Activated CD8-positive, alpha-beta memory T cell treated with anti-CD3 and anti-CD28 coated beads, Interleukin-2, amount 10 ng/mL, durations not matched to agents 7 days and 5 days (primary cell): Measurements from ENCODE around the gene CHCHD1. TPM values are rescaled to one million over a fixed set of nuclear protein-coding genes. Genes with fewer than 3 reads are reported as not detected.
"Not testable (repeated sequence)": the region's sequence is repeated elsewhere in the genome, so short reads cannot be mapped to it uniquely, and the experiment has no call there.

Experiments
- ATAC-seq: fragments of 150-1000 bp; cut with Tn5 transposase; one replicate; pipeline ENCODE4 v1.10.0; 2021; ENCODE audit warnings: moderate library complexity
- CTCF ChIA-PET: fragments of 350-600 bp; sonication (Branson Sonifier 250); formaldehyde crosslinking; loops from one replicate; lab custom pipeline; 2021; ENCODE audit warnings: antibody characterized with exemption; lab: Charles Lee
- DNase-seq: peaks from one replicate; pipeline ENCODE4 v3.0.0-alpha.2; 2020
- H3K27ac Mint-ChIP-seq: one replicate; pipeline ENCODE4 v1.8.0; 2021; ENCODE audit warnings: mild to moderate bottlenecking, mixed read lengths
- H3K27me3 Mint-ChIP-seq: one replicate; pipeline ENCODE4 v1.8.0; 2021; ENCODE audit warnings: mixed read lengths
- H3K36me3 Mint-ChIP-seq: one replicate; pipeline ENCODE4 v1.8.0; 2021; ENCODE audit warnings: mild to moderate bottlenecking, mixed read lengths
- H3K4me1 Mint-ChIP-seq: one replicate; pipeline ENCODE4 v1.8.0; 2021; ENCODE audit warnings: mixed read lengths
- H3K4me3 Mint-ChIP-seq: one replicate; pipeline ENCODE4 v1.8.0; 2021; ENCODE audit warnings: mild to moderate bottlenecking, moderate library complexity, mixed read lengths
- H3K9me3 Mint-ChIP-seq: one replicate; pipeline ENCODE4 v1.8.0; 2022; ENCODE audit warnings: low read depth, mixed read lengths
- total RNA-seq, 2 experiments: library from RNA; stranded (reverse); gene quantifications; one replicate each; pipeline ENCODE4 v1.2.3, GENCODE V29; 2021

The CHCHD1 gene
- total RNA-seq: 10 to 100 TPM; 29.0 to 36.2 TPM

DNA sequence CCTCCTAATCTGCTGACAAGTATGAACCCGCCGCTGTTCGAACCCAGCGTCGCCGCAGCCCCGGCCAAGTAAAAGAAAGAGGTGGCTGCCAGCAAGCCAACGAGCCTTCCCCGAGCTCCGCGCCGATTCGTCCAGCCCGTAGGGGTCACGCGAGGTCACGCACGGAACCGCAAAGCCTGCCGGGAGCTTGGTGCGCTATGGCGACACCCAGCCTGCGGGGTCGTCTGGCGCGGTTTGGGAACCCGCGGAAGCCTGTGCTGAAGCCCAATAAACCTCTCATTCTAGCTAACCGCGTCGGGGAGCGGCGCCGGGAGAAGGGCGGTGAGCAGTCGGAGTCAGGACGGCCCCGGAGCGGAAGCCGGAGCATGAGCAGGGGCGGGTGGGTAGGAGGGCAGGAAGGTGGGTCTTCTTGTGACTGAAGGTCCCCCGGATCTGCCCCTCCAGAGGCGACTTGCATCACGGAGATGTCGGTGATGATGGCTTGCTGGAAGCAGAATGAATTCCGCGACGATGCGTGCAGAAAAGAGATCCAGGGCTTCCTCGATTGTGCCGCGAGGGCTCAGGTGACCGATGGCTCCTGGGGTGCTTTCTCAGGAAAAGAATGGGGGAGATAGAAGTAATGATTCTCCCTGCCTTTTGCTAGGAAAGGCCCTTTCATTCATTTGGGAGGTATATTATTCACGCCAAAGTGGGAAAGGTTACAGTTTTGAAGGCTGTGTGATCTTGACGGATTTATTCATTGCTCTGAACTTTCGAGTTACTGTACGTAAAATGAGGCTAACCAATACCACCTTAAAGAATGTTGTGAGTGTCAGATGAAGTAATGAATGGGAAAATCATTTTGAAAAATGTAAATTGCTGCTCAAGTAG is at the start of gene CHCHD1:
Gene CHCHD1 (plus strand): TSS at position 170 of the 870 bp plus-strand sequence. CDS start 28 bp downstream, at position 198.
- Mint-ChIP-seq H3K36me3 (peaks cover 16% of the 10 kb centered on the region), H3K27me3 (no peaks in the 10 kb centered on the region), H3K4me3 (peak within 1 kb of the TSS; percentile 87), H3K27ac (peak within 1 kb of the TSS; percentile 97), H3K9me3 (no peaks in the 10 kb centered on the region), H3K4me1 (peaks cover 51% of the 10 kb centered on the region)
- ATAC-seq: peak; percentile 73
- CTCF ChIA-PET: interaction anchor here (0.6 to 4.6 kb wide), 6 partner anchors 10 to 139 kb away, joined by 3 to 39 read pairs (median 4); partner anchors contain the start of gene SEC24C
- peak; percentile 96 for DNase-seq

DNA sequence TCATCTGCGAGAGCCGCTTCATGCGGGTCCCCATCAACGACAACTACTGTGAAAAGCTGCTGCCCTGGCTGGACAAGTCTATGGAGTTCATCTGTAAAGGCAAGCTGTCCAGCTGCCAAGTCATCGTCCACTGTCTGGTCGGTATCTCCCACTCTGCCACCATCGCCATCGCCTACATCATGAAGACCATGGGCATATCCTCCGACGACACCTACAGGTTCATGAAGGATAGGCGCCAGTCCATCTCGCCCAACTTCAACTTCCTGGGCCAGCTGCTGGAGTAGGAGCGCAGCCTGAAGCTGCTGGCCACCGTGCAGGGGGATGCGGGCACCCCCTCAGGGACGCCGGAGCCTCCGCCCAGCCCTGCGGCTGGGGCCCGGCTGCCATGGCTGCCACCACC is 49.4 kb upstream of the CHCHD1 start:
- Mint-ChIP-seq H3K4me1 (peaks cover 15% of the 10 kb centered on the region), H3K27me3 (no peaks in the 10 kb centered on the region), H3K36me3 (peaks cover 10% of the 10 kb centered on the region), H3K4me3 (peak overlapping the region; percentile 23), H3K27ac (peak overlapping the region; percentile 50), H3K9me3 (no peaks in the 10 kb centered on the region)
- CTCF ChIA-PET: interaction anchor here (3.2 kb wide), 1 partner anchor 12 kb away, joined by 18 read pairs; the partner anchor contains the start of gene SEC24C
- DNase-seq (no peak), ATAC-seq (no peak)

DNA sequence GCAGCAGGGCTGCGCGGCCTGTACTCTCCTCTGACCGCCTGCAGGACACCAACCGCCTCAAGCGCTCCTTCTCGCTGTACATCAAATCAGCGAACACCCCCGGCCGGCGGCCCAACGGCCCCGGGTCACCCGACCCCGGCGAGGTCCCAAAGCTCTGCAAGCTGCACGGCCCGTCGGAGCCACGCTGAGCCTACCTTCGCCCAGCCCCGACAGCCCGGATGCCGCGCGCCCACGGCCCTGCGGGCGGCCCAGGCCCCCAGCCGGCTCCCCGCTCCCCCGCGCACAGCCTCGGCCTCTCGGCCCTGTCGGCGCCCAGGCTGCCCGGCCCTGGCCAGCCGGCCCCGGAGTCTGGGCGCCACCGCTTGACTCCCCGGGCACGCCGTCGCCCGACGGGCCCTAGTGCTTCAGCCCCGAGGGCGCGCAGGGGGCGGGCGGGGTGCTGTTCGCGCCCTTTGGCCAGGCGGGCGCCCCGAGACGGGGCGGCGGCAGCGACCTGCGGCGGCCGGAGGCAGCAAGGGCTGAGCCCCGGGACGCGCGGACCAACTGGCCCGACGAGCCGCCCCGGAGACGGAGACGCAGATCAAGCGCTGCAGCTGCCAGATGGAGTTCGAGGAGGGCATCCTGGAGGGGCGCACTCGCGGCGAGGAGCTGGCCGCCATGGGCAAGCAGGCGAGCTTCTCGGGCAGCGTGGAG is 48.8 kb upstream of the CHCHD1 start:
- CTCF ChIA-PET: interaction anchor here (1.2 kb wide), 1 partner anchor 9 kb away, joined by 4 read pairs; no protein-coding TSS in a partner anchor
- H3K4me1 Mint-ChIP-seq: peaks cover 12% of the 10 kb centered on the region
- DNase-seq: no peak
- no peak for ATAC-seq
- no peaks in the 10 kb centered on the region for H3K9me3 Mint-ChIP-seq
- H3K36me3 Mint-ChIP-seq: peaks cover 8% of the 10 kb centered on the region
- H3K4me3 Mint-ChIP-seq: no peak overlapping the region
- H3K27me3 Mint-ChIP-seq: no peaks in the 10 kb centered on the region
- H3K27ac Mint-ChIP-seq: no peak overlapping the region

DNA sequence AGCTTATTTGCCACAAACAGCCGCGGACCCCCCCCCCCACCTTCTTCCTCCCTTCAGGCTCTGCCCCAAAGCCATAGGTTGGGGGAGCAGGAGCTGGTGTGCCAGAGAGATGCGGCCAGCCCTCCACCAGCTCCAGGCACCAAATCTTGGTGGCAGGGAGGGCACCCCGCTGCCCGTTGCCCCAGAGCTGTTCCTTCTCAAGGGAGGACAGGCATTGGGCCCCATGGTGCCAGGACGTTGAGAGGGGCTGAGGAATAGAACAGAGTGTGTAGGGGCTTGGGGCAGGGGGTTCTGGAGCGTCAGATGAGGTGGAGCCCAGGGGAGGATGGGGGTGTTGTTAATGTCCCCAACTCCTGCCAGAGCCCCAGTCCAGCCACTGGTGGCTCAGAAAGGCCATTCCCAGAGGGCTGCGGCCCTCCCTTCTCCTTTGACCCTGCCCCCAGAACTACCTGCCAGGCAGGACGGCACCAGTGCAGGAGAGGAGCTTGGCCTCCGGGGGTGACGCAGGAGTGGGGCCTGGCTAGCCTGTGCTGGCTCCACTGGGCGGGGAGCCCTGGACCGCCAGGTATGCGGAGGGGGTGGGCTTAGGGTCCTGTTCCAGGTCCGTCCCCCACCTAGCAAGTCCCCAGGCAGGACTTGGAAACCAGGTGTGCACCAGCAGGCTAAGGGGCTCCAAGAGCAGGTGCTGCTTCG is 47.7 kb upstream of the CHCHD1 start:
- Mint-ChIP-seq H3K27ac (no peak overlapping the region), H3K27me3 (no peaks in the 10 kb centered on the region), H3K4me1 (peaks cover 11% of the 10 kb centered on the region), H3K9me3 (no peaks in the 10 kb centered on the region), H3K4me3 (no peak overlapping the region), H3K36me3 (peaks cover 8% of the 10 kb centered on the region)
- DNase-seq (no peak), ATAC-seq (no peak)
- CTCF ChIA-PET: interaction anchor here (1.1 to 1.2 kb wide), 2 partner anchors 8 to 10 kb away, joined by 4 read pairs; partner anchors contain the start of gene SEC24C

DNA sequence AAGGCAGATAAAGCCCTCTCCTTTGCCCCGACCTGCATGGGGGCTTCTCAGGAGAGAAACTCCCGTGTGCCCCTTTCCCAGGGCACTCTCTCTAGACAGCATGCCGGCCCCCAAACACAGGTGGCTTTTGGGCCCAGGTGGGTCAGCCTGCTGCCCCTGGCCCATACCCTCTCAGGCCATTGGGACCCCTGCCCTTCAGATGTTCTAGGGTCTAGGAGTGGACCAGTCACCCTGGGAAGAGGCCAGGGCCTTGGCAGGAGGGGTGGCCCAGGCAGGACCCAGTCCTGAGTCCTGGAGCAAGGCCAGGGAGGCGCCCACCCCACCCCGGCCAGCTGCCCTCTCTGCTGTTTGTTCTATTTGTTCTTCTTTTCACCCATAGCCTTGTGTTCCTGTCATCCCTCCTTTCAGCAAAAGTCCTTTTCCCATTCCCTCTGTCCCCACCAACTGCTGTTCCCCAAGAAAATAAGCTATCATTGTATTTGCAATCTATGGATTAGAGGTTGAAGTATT is 47.0 kb upstream of the CHCHD1 start:
- no peak for ATAC-seq
- CTCF ChIA-PET: interaction anchor here (1.0 to 1.1 kb wide), 2 partner anchors 9 kb away, joined by 4 read pairs; partner anchors contain the start of gene SEC24C

DNA sequence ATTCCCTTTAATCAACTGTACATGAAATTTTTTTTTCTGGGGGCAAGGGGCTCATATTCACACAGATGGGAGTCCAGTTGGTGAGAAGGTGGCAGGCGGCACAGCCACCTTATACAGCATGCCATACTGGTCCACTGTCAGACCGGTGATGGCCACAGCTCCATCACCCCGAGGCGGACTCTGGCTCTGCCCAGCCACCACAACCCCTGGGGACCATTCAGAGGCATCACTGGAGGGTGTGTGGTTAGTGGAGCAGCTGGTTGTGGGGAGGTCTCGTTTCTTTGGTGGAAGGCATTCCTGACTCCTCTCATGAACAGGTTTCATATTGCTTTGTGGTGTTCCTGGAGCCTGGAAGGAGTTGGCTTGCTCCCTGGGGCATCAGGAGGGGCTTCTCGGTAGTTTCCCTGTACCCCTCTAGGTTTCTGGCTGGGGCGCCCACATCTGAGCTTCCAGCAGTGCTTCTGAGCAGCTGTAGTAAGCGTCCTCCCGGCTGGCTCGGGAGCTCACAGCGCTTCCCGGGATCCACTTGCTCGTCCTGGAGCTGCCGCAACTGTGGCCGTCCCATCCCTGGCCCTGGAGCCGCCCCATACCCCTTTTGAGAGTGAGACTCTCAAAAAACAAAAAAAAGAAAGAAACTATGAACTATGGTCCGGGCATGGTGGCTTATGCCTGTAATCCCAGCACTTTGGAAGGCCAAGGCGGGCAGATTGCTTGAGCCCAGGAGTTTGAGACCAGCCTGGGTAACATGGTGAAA is 41.2 kb upstream of the CHCHD1 start:
- H3K36me3 Mint-ChIP-seq, H3K27ac Mint-ChIP-seq, DNase-seq, CTCF ChIA-PET, H3K27me3 Mint-ChIP-seq, ATAC-seq, H3K4me3 Mint-ChIP-seq, H3K9me3 Mint-ChIP-seq: not testable (repeated sequence)
- H3K4me1 Mint-ChIP-seq: peaks cover 26% of the 10 kb centered on the region

More for the DNA sequence above, 47.0 kb upstream of the CHCHD1 start:
- H3K4me3 Mint-ChIP-seq: no peak overlapping the region
- peaks cover 6% of the 10 kb centered on the region for H3K36me3 Mint-ChIP-seq
- H3K9me3 Mint-ChIP-seq: no peaks in the 10 kb centered on the region
- DNase-seq: no peak
- H3K4me1 Mint-ChIP-seq: peaks cover 7% of the 10 kb centered on the region
- H3K27ac Mint-ChIP-seq: no peak overlapping the region
- H3K27me3 Mint-ChIP-seq: no peaks in the 10 kb centered on the region

DNA sequence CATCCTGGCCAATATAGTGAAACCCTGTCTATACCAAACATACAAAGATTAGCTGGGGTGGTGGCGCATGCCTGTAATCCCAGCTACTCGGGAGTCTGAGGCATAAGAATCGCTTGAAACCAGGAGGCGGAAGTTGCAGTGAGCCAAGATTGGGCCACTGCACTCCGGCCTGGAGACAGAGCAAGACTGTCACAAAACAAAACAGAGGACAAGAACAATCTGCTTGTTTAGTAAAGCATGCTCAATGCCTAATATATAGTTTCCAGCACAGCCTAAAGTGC is 39.5 kb upstream of the CHCHD1 start:
- no peak for ATAC-seq
- peaks cover 36% of the 10 kb centered on the region for H3K4me1 Mint-ChIP-seq
- no peaks in the 10 kb centered on the region for H3K27me3 Mint-ChIP-seq
- no peak for DNase-seq
- H3K4me3 Mint-ChIP-seq: no peak overlapping the region
- H3K9me3 Mint-ChIP-seq: no peaks in the 10 kb centered on the region
- peak overlapping the region; percentile 100 for H3K27ac Mint-ChIP-seq
- peaks cover 12% of the 10 kb centered on the region for H3K36me3 Mint-ChIP-seq
- CTCF ChIA-PET: interaction anchor here (1.2 to 4.4 kb wide), 2 partner anchors 8 to 12 kb away, joined by 4 to 18 read pairs; no protein-coding TSS in a partner anchor

DNA sequence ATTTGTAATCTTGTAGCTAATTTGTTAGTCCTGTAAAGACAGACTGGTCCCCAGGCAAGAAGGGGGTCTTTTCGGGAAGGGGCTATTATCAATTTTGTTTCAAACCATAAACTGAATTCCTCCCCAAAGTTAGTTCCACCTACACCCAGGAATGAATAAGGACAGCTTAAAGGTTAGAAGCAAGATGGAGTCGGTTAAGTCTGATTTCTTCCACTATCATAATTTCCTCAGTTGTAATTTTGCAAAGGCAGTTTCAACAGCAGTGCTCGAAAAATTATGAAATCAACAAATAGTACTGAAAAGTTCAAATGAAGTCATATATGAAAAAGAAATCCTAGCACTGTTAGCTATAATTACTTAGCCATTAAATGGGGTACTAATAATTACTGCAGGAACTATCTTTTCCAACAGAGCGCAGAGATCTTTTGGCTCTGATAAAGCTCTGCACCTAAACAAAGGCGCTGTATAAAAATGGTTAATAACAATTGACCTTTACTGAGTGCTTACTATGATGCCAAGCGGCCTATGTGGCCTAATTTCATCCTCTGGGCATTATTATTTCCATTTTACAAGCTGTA is 38.4 kb upstream of the CHCHD1 start:
- Mint-ChIP-seq H3K36me3 (peaks cover 15% of the 10 kb centered on the region), H3K27me3 (no peaks in the 10 kb centered on the region), H3K4me1 (peaks cover 36% of the 10 kb centered on the region), H3K9me3 (no peaks in the 10 kb centered on the region), H3K4me3 (peak overlapping the region; percentile 99), H3K27ac (peak overlapping the region; percentile 100)
- ATAC-seq (no peak), DNase-seq (no peak)
- CTCF ChIA-PET: interaction anchor here (0.6 to 4.4 kb wide), 9 partner anchors 8 to 38 kb away, joined by 3 to 18 read pairs (median 3); partner anchors contain the start of gene CHCHD1

DNA sequence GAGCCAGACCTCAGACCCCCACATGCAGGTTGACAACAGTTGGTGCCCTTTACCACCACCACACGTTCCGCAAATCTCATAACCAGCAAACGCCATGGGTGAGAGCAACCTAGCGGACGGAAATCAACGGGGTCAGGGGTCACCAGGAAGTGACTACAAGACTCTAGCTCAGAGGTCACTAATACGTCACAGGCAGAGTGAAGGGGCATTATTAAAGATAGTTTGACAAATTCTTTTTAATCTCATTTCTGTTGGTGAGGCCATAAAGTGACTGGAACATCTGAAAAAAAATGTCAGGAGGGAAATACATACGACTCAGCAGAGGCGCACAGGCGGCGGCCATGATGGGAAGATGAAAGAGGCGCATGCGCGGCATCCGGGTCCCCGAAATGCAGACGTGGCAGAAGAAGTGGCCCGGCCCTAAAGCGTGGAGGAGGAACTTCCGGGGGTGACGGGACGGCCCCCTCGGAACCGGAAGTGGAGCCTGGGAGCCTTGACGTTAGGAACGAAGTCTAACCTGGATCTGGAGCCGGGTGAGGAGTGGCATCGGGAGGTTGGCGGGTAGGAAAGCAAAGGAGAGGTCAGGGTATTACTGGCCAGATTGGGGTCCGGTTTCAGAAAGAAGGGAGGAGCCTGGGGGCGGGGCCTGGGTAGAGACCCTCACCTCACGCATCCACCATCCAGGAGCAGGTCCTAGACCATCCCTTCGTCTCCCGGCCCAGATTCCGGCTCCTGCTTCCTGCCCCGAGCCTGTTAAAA is 37.8 kb upstream of the CHCHD1 start, which contains the start of gene SEC24C:
Gene SEC24C (plus strand): TSS at position 468 of the 759 bp plus-strand sequence. CDS start 2,461 bp downstream, outside the sequence.
- peak; percentile 95 for ATAC-seq
- Mint-ChIP-seq H3K27me3 (no peaks in the 10 kb centered on the region), H3K9me3 (no peaks in the 10 kb centered on the region), H3K27ac (peak within 1 kb of the TSS; percentile 100), H3K4me1 (peaks cover 40% of the 10 kb centered on the region), H3K4me3 (peak within 1 kb of the TSS; percentile 99), H3K36me3 (peaks cover 18% of the 10 kb centered on the region)
- CTCF ChIA-PET: interaction anchor here (0.7 to 4.4 kb wide), 13 partner anchors 9 to 38 kb away, joined by 3 to 18 read pairs (median 4); partner anchors contain the start of gene CHCHD1
- peak; percentile 98 for DNase-seq

DNA sequence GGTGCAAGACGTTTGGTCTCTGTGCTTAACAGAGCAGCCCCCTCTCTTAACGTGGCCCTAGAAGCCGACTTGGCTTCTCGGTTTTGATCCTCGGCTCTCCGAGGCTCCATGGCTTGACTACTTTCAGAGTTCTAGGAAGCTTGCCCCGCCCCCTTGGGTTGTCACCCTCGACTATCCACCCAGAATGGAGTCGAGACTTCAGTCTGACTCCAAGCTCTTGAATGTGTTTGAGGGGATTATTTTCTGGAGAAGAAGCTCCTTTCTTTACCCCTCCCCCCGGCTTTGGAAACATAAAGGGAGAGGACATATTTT is 37.2 kb upstream of the CHCHD1 start:
- peak; percentile 78 for DNase-seq
- Mint-ChIP-seq H3K4me1 (peaks cover 43% of the 10 kb centered on the region), H3K27ac (peak overlapping the region; percentile 100), H3K9me3 (no peaks in the 10 kb centered on the region), H3K27me3 (no peaks in the 10 kb centered on the region), H3K36me3 (peaks cover 20% of the 10 kb centered on the region), H3K4me3 (peak overlapping the region; percentile 99)
- peak; percentile 38 for ATAC-seq
- CTCF ChIA-PET: interaction anchor here (0.8 to 4.4 kb wide), 8 partner anchors 10 to 37 kb away, joined by 3 to 18 read pairs (median 4); partner anchors contain the start of gene CHCHD1

DNA sequence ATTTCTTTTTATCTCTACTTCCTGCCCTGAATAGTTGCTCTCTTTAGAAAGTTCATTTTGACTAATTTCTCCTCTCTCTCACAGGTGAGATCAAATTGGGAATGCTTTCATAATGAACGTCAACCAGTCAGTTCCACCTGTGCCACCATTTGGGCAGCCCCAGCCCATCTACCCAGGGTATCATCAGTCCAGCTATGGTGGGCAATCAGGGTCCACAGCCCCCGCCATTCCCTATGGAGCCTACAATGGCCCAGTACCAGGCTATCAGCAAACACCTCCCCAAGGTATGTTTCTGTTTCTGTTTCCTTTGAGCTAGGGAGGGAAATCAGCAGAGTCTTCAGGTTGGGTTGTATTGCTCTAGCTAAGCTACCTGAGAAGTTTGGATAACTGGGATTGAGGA is 35.1 kb upstream of the CHCHD1 start:
- DNase-seq (no peak), ATAC-seq (no peak)
- H3K9me3 Mint-ChIP-seq: no peaks in the 10 kb centered on the region
- CTCF ChIA-PET: interaction anchor here (0.7 to 4.4 kb wide), 2 partner anchors 16 to 24 kb away, joined by 4 to 18 read pairs; no protein-coding TSS in a partner anchor
- peaks cover 31% of the 10 kb centered on the region for H3K36me3 Mint-ChIP-seq
- H3K4me3 Mint-ChIP-seq: peak overlapping the region; percentile 62
- H3K27me3 Mint-ChIP-seq: no peaks in the 10 kb centered on the region
- H3K27ac Mint-ChIP-seq: peak overlapping the region; percentile 67
- H3K4me1 Mint-ChIP-seq: peaks cover 55% of the 10 kb centered on the region
